Measurements from ENCODE around the gene FBXO11. TPM values are rescaled to one million over a fixed set of nuclear protein-coding genes. Genes with fewer than 3 reads are reported as not detected.
"Not testable (repeated sequence)": the region's sequence is repeated elsewhere in the genome, so short reads cannot be mapped to it uniquely, and the experiment has no call there.

The FBXO11 gene
- total RNA-seq, 6 experiments from 2014 or later: 42.3 to 51.5 (median 47.3) TPM

DNA sequence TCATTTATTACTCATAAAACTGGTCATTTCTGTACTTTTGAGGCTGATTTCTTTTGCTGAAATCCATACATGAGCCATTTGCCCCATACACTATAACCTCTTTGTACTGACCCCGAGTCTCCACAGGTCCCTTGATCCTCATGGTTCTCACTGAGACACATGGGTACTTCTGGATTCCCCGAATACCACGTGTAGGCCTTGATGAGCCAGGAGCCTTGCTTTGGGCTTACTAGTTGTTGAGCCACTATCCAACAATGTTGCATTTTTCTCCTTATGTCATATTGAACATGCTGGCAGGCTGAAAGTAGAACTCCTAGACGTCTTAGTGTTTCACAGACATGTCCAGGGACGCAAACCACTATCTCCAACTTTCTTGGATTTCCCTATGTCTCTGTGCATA lies 2.4 kb upstream of the FBXO11 start:
- TF ChIP-seq, protein P1, sequence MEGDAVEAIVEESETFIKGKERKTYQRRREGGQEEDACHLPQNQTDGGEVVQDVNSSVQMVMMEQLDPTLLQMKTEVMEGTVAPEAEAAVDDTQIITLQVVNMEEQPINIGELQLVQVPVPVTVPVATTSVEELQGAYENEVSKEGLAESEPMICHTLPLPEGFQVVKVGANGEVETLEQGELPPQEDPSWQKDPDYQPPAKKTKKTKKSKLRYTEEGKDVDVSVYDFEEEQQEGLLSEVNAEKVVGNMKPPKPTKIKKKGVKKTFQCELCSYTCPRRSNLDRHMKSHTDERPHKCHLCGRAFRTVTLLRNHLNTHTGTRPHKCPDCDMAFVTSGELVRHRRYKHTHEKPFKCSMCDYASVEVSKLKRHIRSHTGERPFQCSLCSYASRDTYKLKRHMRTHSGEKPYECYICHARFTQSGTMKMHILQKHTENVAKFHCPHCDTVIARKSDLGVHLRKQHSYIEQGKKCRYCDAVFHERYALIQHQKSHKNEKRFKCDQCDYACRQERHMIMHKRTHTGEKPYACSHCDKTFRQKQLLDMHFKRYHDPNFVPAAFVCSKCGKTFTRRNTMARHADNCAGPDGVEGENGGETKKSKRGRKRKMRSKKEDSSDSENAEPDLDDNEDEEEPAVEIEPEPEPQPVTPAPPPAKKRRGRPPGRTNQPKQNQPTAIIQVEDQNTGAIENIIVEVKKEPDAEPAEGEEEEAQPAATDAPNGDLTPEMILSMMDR (IDR thresholded peaks at IDR 0.05): no peak
- no peak for DNase-seq
- no peaks in the 10 kb centered on the region for H3K9me3 Mint-ChIP-seq
- peaks cover 15% of the 10 kb centered on the region for H3K4me1 Mint-ChIP-seq (ENCODE audit: low read depth)
- no peak overlapping the region for H3K4me3 Mint-ChIP-seq
- peaks cover 7% of the 10 kb centered on the region for H3K36me3 Mint-ChIP-seq (ENCODE audit: low read depth)
- no peak overlapping the region for H3K27ac Mint-ChIP-seq
- peaks cover 3% of the 10 kb centered on the region for H3K27me3 Mint-ChIP-seq (ENCODE audit: insufficient read depth)

DNA sequence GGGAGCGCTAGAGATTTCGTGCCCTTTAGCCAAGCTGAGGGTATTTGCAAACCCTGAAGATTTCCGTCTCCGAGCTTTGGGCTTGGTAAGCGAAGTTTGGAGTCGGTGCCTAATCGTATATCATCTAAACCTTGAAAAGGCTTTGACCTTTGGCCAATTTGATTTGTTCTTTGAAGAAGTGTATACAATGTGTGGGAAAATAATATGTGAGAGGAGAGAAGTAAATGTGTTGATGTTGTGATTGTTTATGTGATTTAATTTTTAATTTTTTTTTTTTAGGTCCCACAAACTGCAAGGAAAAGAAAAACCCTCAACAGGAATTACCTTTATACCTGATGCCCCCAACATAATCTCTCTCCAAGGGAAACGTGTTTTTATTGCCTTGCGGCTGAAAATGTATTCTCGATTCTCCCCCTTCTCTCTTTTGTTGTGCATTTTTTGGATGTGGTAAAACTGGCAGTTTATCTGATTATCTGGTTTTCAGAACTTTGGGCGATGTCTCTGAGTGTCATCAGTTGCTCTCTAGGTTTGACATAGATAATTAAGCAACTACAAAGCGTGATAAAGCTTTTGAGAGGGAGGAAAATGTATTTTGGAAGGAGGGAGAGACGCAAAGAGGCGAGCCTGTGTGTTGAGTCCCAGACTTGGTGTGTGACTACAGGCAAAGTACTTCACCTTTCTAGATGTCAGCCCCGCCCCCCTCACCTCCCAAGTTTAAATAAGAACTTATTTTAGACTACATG lies 912 bp upstream of the FBXO11 start:
- peak overlapping the region; percentile 98 for H3K27ac Mint-ChIP-seq
- no peaks in the 10 kb centered on the region for H3K9me3 Mint-ChIP-seq
- TF ChIP-seq, protein P1 (IDR thresholded peaks at IDR 0.05): peak; percentile 77
- peaks cover 7% of the 10 kb centered on the region for H3K36me3 Mint-ChIP-seq (ENCODE audit: low read depth)
- H3K27me3 Mint-ChIP-seq (ENCODE audit: insufficient read depth): peaks cover 3% of the 10 kb centered on the region
- peaks cover 28% of the 10 kb centered on the region for H3K4me1 Mint-ChIP-seq (ENCODE audit: low read depth)
- DNase-seq: no peak
- peak overlapping the region; percentile 91 for H3K4me3 Mint-ChIP-seq

DNA sequence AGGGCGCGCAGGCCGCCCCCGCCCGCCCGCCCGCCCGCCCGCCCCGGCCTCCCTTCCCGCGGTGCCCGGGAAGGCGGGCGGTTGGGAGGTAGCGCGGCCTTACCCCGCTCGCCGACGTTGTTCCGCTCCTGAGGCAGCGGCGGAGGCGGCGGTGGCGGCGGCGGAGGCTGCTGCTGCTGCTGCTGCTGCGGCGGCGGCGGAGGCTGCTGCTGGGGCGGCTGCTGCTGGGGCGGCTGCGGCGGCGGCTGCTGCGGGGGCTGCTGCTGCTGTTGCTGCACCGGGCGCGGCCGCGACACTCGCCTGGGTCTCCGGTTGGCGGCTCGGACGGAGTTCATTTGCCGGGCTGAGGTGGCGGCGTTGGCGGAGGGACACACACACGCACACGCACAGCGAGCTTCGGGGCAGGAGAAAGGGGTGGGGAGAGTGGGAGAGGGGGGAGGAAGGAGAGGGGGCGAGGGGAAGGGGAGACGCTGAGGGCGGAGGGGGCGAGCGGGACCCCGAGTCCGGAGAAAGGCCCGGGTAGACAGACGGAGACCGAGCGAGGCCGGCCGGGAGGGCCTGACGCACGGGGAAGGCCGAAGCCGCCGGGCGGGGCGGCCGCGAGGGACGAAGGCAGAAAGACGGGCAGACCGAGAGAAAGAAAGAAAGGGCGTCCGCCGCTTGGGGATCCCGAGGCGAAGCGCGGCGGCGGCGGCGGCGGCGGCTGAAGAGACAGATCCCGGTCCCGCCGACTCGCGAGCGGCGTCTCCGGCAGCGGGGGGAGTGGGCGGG lies 727 bp downstream of the FBXO11 start:
- Mint-ChIP-seq H3K4me1 (ENCODE audit: low read depth) (peaks cover 35% of the 10 kb centered on the region), H3K9me3 (no peaks in the 10 kb centered on the region), H3K27ac (peak overlapping the region; percentile 98), H3K27me3 (ENCODE audit: insufficient read depth) (peaks cover 3% of the 10 kb centered on the region), H3K36me3 (ENCODE audit: low read depth) (peaks cover 7% of the 10 kb centered on the region), H3K4me3 (peak overlapping the region; percentile 91)
- peak; percentile 37 for DNase-seq
- TF ChIP-seq, protein P1 (IDR thresholded peaks at IDR 0.05): peak; percentile 11; the same call in 1 of the 2 replicates

DNA sequence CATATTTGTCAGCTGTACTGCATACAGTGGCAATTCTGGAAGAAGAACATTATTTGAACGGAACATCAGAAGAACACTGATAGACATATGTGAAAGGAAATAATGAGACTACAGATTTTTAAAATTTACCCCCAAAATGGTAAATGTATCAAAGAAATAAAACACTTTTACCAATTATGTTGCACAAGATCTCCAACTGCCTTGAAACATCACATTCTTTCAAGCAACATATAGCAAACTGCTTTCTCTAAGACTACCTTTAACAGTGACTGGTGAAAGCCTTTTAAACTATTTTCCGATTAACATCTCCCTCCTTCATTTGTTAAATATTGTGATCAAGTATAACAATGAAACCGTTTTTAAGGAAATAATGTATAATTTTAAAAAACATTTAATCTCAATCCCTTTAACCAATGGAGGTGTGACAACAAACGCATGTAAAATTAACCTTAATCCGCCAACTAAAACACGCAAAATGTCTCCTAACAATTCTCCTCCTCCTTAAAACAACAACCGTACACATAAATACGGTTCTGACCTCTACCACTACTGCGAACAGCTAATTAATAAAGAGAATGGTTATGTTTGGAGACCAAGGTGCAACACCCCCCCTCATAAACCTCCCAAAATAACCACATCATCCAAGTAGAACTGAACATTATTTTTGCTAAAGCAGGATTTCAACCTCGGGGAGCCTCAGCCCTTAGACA lies 2.4 kb downstream of the FBXO11 start:
- peak overlapping the region; percentile 92 for H3K27ac Mint-ChIP-seq
- DNase-seq: no peak
- H3K4me3 Mint-ChIP-seq: peak overlapping the region; percentile 96
- H3K27me3 Mint-ChIP-seq (ENCODE audit: insufficient read depth): peaks cover 3% of the 10 kb centered on the region
- H3K4me1 Mint-ChIP-seq (ENCODE audit: low read depth): peaks cover 46% of the 10 kb centered on the region
- TF ChIP-seq, protein P1 (IDR thresholded peaks at IDR 0.05): no peak
- H3K9me3 Mint-ChIP-seq: no peaks in the 10 kb centered on the region
- H3K36me3 Mint-ChIP-seq (ENCODE audit: low read depth): peaks cover 7% of the 10 kb centered on the region

DNA sequence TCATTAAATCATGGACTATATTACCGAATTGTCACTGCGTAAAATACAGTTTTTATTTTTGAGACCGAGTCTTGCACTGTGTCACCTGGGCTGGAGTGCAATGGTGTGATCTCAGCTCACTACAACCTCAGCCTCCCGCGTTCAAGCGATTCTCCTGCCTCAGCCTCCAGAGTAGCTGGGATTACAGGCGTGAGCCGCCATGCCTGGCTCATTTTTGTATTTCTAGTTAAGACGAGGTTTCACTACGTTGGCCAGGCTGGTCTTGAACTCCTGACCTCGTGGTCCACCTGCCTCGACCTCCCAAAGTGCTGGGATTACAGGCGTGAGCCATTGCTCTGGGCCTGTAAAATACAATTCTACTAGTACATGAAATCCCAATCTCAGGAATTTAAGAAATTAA lies 4.4 kb downstream of the FBXO11 start:
- H3K36me3 Mint-ChIP-seq (ENCODE audit: low read depth): peaks cover 15% of the 10 kb centered on the region
- H3K9me3 Mint-ChIP-seq; H3K4me3 Mint-ChIP-seq; DNase-seq; H3K27me3 Mint-ChIP-seq (ENCODE audit: insufficient read depth); H3K27ac Mint-ChIP-seq: not testable (repeated sequence)
- H3K4me1 Mint-ChIP-seq (ENCODE audit: low read depth): peaks cover 51% of the 10 kb centered on the region
